SK-N-SH treated with all-trans-retinoic acid at 6 μM for 48 hours (cell line): Measurements from ENCODE around the gene PPP1R16B.

Source experiments
- ATAC-seq: fragments of 200-7000 bp; cut with Tn5 transposase; 3 replicates; pipeline ENCODE4 v1.9.1; 2020; ENCODE audit warnings: mild to moderate bottlenecking, moderate library complexity
- ARNTL ChIP-seq: fragments of 450-650 bp; formaldehyde crosslinking; IDR thresholded peaks from 2 replicates; pipeline ENCODE4 v1.5.0; 2020; ENCODE audit warnings: low read depth, mild to moderate bottlenecking, moderate library complexity, borderline replicate concordance
- BACH2 ChIP-seq: fragments of 250-450 bp; sonication (Bioruptor Pico); IDR thresholded peaks from 2 replicates; pipeline ENCODE4 v1.9.0; 2021; ENCODE audit warnings: mild to moderate bottlenecking, borderline replicate concordance
- CREB5 ChIP-seq: fragments of 250-450 bp; sonication (Bioruptor Pico); IDR thresholded peaks from 2 replicates; pipeline ENCODE4 v1.5.1; 2020; ENCODE audit warnings: low read depth, mild to moderate bottlenecking, moderate library complexity
- CSDC2 ChIP-seq: fragments of 250-450 bp; sonication (Bioruptor Pico); IDR thresholded peaks from 2 replicates; pipeline ENCODE4 v1.5.0; 2020; ENCODE audit warnings: mild to moderate bottlenecking, moderate library complexity
- CSRNP3 ChIP-seq: fragments of 250-450 bp; sonication (Bioruptor Pico); IDR thresholded peaks from 2 replicates; pipeline ENCODE4 v1.5.1; 2021; ENCODE audit warnings: mild to moderate bottlenecking, moderate library complexity
- ESRRG ChIP-seq: fragments of 250-450 bp; sonication (Bioruptor Pico); IDR thresholded peaks from 2 replicates; pipeline ENCODE4 v1.6.1; 2021; ENCODE audit warnings: mild to moderate bottlenecking
- GLIS3 ChIP-seq: fragments of 250-450 bp; sonication (Bioruptor Pico); IDR thresholded peaks from 2 replicates; pipeline ENCODE4 v1.5.0; 2020; ENCODE audit warnings: mild to moderate bottlenecking, moderate library complexity
- ISL1 ChIP-seq: fragments of 250-450 bp; sonication (Bioruptor Pico); IDR thresholded peaks from 2 replicates; pipeline ENCODE4 v2.1.2; 2022; ENCODE audit warnings: mild to moderate bottlenecking, moderate library complexity
- PATZ1 ChIP-seq: fragments of 250-450 bp; sonication (Bioruptor Pico); IDR thresholded peaks from 2 replicates; pipeline ENCODE4 v1.8.0; 2020; ENCODE audit warnings: mild to moderate bottlenecking, moderate library complexity, borderline replicate concordance
- PPARA ChIP-seq: fragments of 250-450 bp; sonication (Bioruptor Pico); IDR thresholded peaks from 2 replicates; pipeline ENCODE4 v1.5.0; 2020; ENCODE audit warnings: mild to moderate bottlenecking, borderline replicate concordance
- RARB ChIP-seq: fragments of 250-450 bp; sonication (Bioruptor Pico); IDR thresholded peaks from 2 replicates; pipeline ENCODE4 v1.8.0; 2021; ENCODE audit warnings: mild to moderate bottlenecking, moderate library complexity
- SNAI2 ChIP-seq: fragments of 250-450 bp; sonication (Bioruptor Pico); IDR thresholded peaks from 2 replicates; pipeline ENCODE4 v1.5.0; 2020; ENCODE audit warnings: mild to moderate bottlenecking, moderate library complexity
- TOX ChIP-seq: fragments of 250-450 bp; sonication (Bioruptor Pico); IDR thresholded peaks from 2 replicates; pipeline ENCODE4 v1.8.0; 2021; ENCODE audit warnings: mild to moderate bottlenecking, moderate library complexity, borderline replicate concordance
- TSHZ2 ChIP-seq: fragments of 250-450 bp; sonication (Bioruptor Pico); IDR thresholded peaks from 2 replicates; pipeline ENCODE4 v1.5.0; 2020; ENCODE audit warnings: mild to moderate bottlenecking, moderate library complexity
- ZC3H10 ChIP-seq: fragments of 250-450 bp; sonication (Bioruptor Pico); IDR thresholded peaks from 2 replicates; pipeline ENCODE4 v1.5.1; 2021; ENCODE audit warnings: mild to moderate bottlenecking, moderate library complexity
- ZFP3 ChIP-seq: fragments of 250-450 bp; sonication (Bioruptor Pico); IDR thresholded peaks from 2 replicates; pipeline ENCODE4 v1.5.0; 2020; ENCODE audit warnings: mild to moderate bottlenecking, moderate library complexity
- ZFP30 ChIP-seq: fragments of 450-650 bp; formaldehyde crosslinking; IDR thresholded peaks from 2 replicates; pipeline ENCODE4 v1.5.0; 2022; ENCODE audit warnings: mild to moderate bottlenecking, moderate library complexity
- ZNF70 ChIP-seq: fragments of 450-650 bp; formaldehyde crosslinking; IDR thresholded peaks from 2 replicates; pipeline ENCODE4 v1.5.0; 2020; ENCODE audit warnings: mild to moderate bottlenecking, moderate library complexity
- ZNF8 ChIP-seq: fragments of 450-650 bp; formaldehyde crosslinking; IDR thresholded peaks from 2 replicates; pipeline ENCODE4 v1.5.0; 2020; ENCODE audit warnings: mild to moderate bottlenecking, moderate library complexity
- TF ChIP-seq, protein P1 (sequence below): fragments of 250-450 bp; sonication (Bioruptor Pico); IDR thresholded peaks from 2 replicates; pipeline ENCODE4 v1.8.0; 2021; ENCODE audit warnings: low read depth, mild to moderate bottlenecking, moderate library complexity, borderline replicate concordance

The PPP1R16B gene

GRCh38 chr20:38840894-38841470, 35.5 kb downstream of the PPP1R16B start:
- TF ChIP-seq CSDC2 (CRISPR knock-in tag) (no peak), TSHZ2 (CRISPR knock-in tag) (no peak), ZFP3 (no peak), SNAI2 (no peak), ZNF70 (CRISPR knock-in tag) (no peak), TOX (CRISPR knock-in tag) (no peak), RARB (CRISPR knock-in tag) (no peak), ZFP30 (no peak), GLIS3 (CRISPR knock-in tag) (no peak)
- ATAC-seq, result no peak

DNA sequence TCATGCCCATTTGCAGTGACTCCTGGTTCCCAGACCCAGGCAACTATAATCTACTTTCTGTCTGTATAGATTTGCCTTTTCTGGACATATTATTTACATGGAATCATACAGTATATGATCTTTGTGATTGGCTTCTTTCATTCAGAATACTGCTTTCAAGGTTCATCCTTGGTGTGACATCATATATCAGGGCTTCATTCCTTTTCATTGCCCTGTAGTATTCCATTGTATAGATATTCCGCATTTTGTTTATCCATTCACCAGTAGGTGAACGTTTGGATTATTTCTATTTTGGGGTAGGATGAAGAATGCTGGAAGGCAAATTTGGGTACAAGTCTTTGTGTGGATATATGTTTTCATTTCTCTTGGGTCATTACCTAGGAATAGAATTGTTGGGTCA, 36.1 kb downstream of the PPP1R16B start:
- ATAC-seq, result no peak
- no peak for TF ChIP-seq ZC3H10 (CRISPR knock-in tag)
- TF ChIP-seq RARB (CRISPR knock-in tag), result no peak
- no peak for TF ChIP-seq ZFP30

- no peak for ATAC-seq
- no peak for TF ChIP-seq ARNTL
Observed at GRCh38 chr20:38842026-38842425, 36.5 kb downstream of the PPP1R16B start.

DNA sequence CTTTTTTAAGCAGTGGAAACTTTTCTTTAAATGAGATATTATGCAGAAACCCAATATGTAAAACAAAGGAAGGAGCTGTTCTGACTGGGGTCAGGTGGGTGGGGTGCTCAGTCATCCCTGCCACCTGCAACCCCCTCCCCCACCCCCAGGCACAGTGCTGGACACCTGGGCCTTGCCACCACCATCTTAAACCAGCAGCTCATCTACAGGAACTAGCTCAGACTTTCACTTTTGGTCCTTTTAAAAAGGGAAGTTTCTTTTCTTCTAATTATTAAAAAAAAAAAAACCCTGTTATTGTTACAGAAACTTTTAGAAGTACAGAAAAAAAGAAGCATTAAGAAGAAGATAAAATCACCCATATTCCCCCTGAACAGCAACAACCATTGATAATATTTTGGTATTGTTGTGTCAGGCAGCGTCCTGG, 37.1 kb downstream of the PPP1R16B start:
- TF ChIP-seq ZNF8 (CRISPR knock-in tag) (no peak), ESRRG (no peak), CREB5 (CRISPR knock-in tag) (no peak), CSDC2 (CRISPR knock-in tag) (no peak), TSHZ2 (CRISPR knock-in tag) (no peak), ISL1 (CRISPR knock-in tag) (no peak), ZNF70 (CRISPR knock-in tag) (no peak), RARB (CRISPR knock-in tag) (no peak), PATZ1 (no peak), CSRNP3 (no peak), ZFP3 (no peak), ARNTL (no peak), ZC3H10 (CRISPR knock-in tag) (no peak), BACH2 (CRISPR knock-in tag) (no peak), PPARA (CRISPR knock-in tag) (no peak), TOX (CRISPR knock-in tag) (no peak), GLIS3 (CRISPR knock-in tag) (no peak), ZFP30 (no peak)
- TF ChIP-seq, protein P1, sequence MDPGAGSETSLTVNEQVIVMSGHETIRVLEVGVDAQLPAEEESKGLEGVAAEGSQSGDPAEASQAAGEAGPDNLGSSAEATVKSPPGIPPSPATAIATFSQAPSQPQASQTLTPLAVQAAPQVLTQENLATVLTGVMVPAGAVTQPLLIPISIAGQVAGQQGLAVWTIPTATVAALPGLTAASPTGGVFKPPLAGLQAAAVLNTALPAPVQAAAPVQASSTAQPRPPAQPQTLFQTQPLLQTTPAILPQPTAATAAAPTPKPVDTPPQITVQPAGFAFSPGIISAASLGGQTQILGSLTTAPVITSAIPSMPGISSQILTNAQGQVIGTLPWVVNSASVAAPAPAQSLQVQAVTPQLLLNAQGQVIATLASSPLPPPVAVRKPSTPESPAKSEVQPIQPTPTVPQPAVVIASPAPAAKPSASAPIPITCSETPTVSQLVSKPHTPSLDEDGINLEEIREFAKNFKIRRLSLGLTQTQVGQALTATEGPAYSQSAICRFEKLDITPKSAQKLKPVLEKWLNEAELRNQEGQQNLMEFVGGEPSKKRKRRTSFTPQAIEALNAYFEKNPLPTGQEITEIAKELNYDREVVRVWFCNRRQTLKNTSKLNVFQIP (CRISPR knock-in tag), result no peak
- TF ChIP-seq, all 23 proteins: peak for 0
- no peak for ATAC-seq
